HG02759 (cell line): ENCODE data around the gene PHF2.
A peak's percentile ranks its signal among the peaks of the same experiment; 100 is the strongest.

Experiments
- ATAC-seq: cut with Tn5 transposase; IDR thresholded peaks from one replicate; pipeline ENCODE4 v1.9.1; 2021; ENCODE audit warnings: mild to moderate bottlenecking, moderate library complexity; ENCODE audit not compliant: unreplicated experiment

PHF2 gene

GRCh38 chr9:93576258-93577077, at the start of gene PHF2:
PHF2 (plus strand) TSS chr9:93576584; CDS start chr9:93576774, 190 bp downstream.
- peak; percentile 48 for ATAC-seq

- no peak for ATAC-seq
These were observed 45.0 kb upstream of the PHF2 start for GRCh38 chr9:93531374-93531773.

- no peak for ATAC-seq
These were observed 44.2 kb upstream of the PHF2 start for GRCh38 chr9:93532141-93532540.

GRCh38 chr9:93533863-93534262, 42.5 kb upstream of the PHF2 start:
- no peak for ATAC-seq

DNA sequence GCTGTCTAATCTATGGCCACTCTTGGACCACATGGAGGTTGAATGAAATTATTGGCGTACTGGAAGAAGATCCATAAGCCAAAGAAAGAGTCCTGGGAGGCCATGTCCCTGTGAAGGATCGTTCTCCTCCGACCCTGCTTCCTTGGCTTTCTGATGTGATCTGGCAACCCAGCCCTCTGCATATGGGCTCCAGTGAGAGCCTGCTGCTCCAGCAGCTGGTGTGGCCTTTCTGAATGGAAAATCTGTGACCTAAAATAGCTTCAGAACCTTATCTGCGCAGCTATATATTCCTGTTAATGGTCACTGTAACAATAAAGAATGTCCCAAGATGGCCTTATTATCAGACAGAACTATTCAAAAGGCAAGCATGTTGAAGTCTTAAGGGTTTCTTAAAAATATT, 40.2 kb upstream of the PHF2 start:
- no peak for ATAC-seq

- ATAC-seq = no peak
These were observed 39.5 kb upstream of the PHF2 start for GRCh38 chr9:93536874-93537273.

DNA sequence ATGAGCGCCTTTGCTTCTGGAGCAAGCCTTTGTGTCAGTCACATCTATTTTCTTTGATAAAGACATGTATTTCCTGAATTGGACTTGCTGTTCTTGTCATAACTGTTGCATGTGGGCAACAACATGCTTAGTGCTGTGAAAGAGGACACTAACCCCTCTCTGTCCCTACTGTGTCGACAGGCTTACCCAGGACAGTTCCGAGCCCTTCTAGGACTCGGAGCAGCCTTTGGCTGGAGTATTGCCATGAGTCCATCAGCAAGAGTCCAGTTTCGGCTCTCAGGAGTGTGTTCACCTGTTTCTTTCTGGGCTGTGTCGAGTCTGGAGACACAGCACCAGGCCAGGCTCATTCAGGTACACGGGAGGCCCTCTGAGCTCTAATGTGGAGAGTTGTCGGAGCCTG, 36.1 kb upstream of the PHF2 start:
- no peak for ATAC-seq

GRCh38 chr9:93541005-93541404, 35.4 kb upstream of the PHF2 start:
- ATAC-seq = no peak

- no peak for ATAC-seq
These were observed 34.6 kb upstream of the PHF2 start for GRCh38 chr9:93541581-93542349.

DNA sequence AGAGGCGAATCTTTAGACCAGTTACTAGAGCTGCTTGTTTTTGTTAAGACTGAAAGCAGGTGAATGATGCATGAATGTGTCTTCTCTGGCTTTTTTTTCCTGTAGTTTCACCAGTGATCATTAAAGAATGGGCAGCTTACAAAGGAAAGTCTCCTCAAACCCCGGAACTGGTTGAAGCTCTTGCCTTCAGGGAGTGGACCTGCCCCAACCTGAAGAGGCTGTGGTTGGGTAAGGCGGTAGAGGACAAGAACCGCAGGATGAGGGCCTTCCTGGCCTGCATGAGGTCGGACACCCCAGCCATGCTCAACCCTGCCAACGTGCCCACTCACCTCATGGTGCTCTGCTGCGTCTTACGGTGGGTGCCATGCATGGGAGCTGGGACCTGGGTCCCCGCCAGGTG, 33.3 kb upstream of the PHF2 start:
- no peak for ATAC-seq

DNA sequence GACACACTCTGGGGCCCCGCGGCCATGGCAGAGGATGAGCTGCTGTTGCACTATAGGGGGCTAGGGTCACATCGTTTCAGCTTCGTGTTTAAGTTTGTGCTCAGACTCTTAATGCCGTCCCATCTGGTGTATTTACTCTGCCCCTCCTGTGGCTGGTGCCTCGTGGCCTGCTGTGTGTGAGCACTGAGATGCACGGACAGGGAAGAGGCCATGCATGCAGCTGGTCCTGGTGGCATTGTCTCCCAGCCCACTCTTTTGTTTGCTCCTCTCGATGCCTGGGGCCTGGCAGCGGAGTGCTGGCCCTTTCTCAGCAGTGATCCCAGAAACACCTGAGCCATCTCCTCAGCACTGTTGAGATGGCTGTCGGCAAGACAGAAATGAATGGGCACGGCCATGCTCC, 30.0 kb upstream of the PHF2 start:
- ATAC-seq = no peak

DNA sequence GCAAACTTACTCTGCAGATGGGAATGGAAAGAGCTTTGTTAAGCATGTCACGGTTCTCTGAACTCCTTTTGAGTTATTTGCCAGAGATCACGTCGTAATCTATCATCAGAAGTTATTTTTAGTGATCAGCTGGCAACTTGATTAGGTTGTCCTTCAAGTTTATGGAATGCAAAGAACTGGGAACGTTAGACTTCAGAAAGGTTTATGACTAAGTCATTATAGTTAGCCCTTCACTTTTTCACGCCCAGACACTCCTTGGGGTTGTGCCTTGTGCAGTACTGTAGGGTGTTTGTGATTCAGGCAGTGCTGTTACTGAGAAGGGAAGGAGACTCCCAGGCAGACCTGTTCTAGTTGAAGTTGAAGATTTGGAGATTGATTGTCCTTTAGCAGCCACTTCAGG, 26.8 kb upstream of the PHF2 start:
- no peak for ATAC-seq

DNA sequence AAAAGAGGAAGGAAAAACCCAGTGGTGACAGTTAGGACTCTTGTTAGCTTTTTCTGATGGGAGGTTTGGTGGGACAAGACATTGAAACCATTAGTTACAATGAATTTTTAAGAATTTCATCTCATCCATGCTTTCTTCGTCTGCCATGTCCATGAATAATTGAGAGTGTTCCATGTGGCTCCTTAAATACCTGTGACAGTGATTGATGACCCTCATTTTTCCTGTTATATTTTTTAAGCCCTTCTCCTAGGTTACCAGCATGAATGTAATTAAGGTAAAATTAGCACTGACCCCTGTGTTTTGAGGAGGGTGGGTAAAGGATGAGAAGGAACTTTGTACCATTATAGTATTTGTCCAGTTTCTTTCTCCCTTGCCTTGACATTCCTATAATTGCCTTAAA, 23.5 kb upstream of the PHF2 start:
- no peak for ATAC-seq

DNA sequence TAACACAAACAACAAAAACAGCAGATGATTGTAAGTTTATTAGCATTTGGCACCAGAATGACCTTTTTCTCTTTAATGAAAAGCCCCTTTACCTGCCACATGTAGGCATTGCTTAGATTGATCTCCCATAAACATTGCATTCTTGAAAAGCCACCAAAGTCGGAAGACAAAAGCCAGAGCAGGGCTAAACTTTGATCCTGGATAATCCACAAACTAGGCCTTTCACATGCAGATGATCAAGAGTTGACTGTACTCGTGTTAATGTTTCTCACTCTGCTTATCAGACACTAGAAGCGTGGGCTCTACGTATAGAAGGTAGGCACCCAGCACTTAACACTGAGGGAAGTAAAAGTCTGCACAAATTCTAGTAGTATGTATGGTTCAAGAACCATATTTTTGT, 21.0 kb upstream of the PHF2 start:
- ATAC-seq = no peak

DNA sequence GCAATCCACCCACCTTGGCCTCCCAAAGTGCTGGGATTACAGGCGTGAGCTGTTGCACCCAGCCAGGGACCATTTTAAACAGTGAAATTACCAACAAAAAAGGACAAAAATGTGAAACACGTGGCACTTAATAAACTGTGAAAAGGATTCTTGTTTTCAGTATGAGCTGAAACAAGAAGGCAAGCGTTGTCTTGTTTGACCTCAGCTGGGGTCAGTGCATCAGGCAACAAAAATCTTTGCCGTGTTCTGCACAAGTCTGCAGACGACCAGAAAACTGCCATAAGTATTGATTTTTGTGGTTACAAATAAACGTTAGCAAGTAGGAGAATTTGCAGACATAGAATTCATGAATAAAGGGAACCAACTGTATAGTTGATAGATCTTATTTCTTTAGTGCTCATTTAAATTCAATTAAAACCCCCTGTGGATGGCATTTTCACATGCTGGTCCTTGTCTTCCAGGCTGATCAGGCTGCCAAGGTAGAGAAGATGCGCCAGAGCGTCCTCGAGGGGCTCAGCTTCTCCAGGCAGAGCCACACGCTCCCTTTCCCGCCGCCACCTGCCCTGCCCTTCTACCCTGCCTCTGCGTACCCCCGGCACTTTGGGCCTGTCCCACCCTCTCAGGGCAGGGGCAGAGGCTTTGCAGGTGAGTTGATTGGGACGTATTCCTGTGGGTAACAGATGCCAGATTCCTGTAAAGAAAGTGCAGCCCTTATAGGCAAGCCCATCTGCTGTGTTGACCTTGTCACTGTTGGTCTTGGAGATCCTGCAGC, 18.8 kb upstream of the PHF2 start:
- no peak for ATAC-seq

DNA sequence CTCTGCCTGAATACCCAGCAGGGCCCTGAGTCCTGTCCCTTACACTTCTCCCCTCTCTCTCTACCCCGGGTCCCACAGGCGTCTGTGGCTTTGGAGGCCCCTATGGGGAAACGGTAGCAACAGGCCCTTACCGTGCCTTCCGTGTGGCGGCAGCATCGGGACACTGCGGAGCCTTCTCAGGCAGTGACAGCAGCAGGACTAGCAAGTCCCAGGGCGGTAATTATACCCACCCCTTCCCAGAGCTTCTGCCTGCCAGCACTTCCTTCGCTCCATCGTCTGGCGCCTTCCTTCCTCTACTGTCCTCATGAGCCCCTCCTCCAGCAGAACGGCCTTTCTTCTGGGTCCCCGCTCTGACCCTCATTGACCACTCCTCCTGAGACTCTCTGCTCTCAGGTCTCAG, 17.9 kb upstream of the PHF2 start:
- ATAC-seq = no peak

- ATAC-seq = no peak
These were observed 15.4 kb upstream of the PHF2 start for GRCh38 chr9:93560991-93561390.

- ATAC-seq = no peak
These were observed 14.2 kb upstream of the PHF2 start for GRCh38 chr9:93562157-93562556.

DNA sequence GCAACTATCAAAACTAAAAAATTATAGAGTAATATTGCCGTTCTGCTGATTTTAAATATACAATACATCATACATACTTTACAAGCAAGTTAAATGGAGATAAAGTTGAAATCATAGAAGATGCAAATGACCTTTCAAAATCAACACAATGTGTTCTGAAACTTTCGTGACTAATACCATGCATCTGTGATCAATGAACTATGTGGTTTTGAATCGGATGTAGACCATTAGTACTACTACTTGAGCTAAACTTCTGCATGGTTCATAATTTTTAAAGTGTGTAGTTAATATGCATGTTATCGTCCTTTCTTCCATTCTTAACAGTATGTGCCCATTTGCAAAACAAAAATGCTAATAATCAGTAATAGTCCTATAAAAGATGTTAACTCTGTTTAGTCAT, 11.3 kb upstream of the PHF2 start:
- ATAC-seq = no peak

GRCh38 chr9:93566408-93567270, 9.7 kb upstream of the PHF2 start:
- peak; percentile 91 for ATAC-seq
